GM23248 (cell line): Measurements from ENCODE around the gene IFT20. TPM values are rescaled to one million over a fixed set of nuclear protein-coding genes. Genes with fewer than 3 reads are reported as not detected.

Source experiments
- DNase-seq: peaks from one replicate; pipeline ENCODE4 v3.0.0-alpha.2; 2015
- H2AFZ ChIP-seq: fragments of 200-600 bp; sonication (generic); 2 replicates; pipeline ENCODE4 v1.6.1; 2016; ENCODE audit warnings: antibody characterized with exemption
- H3F3A ChIP-seq: fragments of 200-600 bp; sonication (generic); 2 replicates; pipeline ENCODE4 v1.6.1; 2016; ENCODE audit warnings: mild to moderate bottlenecking, antibody characterized with exemption, mixed run types; ENCODE audit not compliant: insufficient read depth
- H3K27ac ChIP-seq: fragments of 200-600 bp; sonication (generic); 2 replicates; pipeline ENCODE4 v1.5.1; 2016; ENCODE audit warnings: mild to moderate bottlenecking
- H3K27me3 ChIP-seq: fragments of 200-600 bp; sonication (generic); replicated peaks from 2 replicates; pipeline ENCODE4 v1.6.1; 2016; ENCODE audit warnings: mild to moderate bottlenecking; ENCODE audit not compliant: insufficient read depth
- H3K36me3 ChIP-seq: fragments of 200-600 bp; sonication (generic); 2 replicates; pipeline ENCODE4 v1.6.1; 2016; ENCODE audit warnings: low read depth, mild to moderate bottlenecking
- H3K4me1 ChIP-seq: fragments of 200-600 bp; sonication (generic); 2 replicates; pipeline ENCODE4 v1.6.1; 2016; ENCODE audit warnings: mild to moderate bottlenecking; ENCODE audit not compliant: insufficient read depth
- H3K4me2 ChIP-seq: fragments of 200-600 bp; sonication (generic); one replicate; pipeline ENCODE4 v1.6.1; 2016; ENCODE audit warnings: mild to moderate bottlenecking; ENCODE audit not compliant: unreplicated experiment
- H3K4me3 ChIP-seq: fragments of 200-600 bp; sonication (generic); 2 replicates; pipeline ENCODE4 v1.5.1; 2016; ENCODE audit warnings: mild to moderate bottlenecking
- H3K79me2 ChIP-seq: fragments of 200-600 bp; sonication (generic); 2 replicates; pipeline ENCODE4 v1.6.1; 2016; ENCODE audit warnings: mild to moderate bottlenecking; ENCODE audit not compliant: insufficient read depth
- H3K9ac ChIP-seq: fragments of 200-600 bp; sonication (generic); 2 replicates; pipeline ENCODE4 v1.6.1; 2016; ENCODE audit warnings: mild to moderate bottlenecking
- H3K9me2 ChIP-seq: fragments of 200-600 bp; sonication (generic); 2 replicates; pipeline ENCODE4 v1.6.1; 2016; ENCODE audit warnings: mixed run types, mild to moderate bottlenecking, moderate library complexity; ENCODE audit not compliant: insufficient read depth
- H3K9me3 ChIP-seq: fragments of 200-600 bp; sonication (generic); one replicate; pipeline ENCODE4 v1.6.1; 2017; ENCODE audit warnings: low read depth
- H4K20me1 ChIP-seq: fragments of 200-600 bp; sonication (generic); 2 replicates; pipeline ENCODE4 v1.6.0; 2016; ENCODE audit not compliant: insufficient read depth
- EZH2 ChIP-seq: fragments of 200-600 bp; sonication (generic); IDR thresholded peaks from 2 replicates; pipeline ENCODE4 v1.6.1; 2018; ENCODE audit warnings: antibody characterized with exemption, mild to moderate bottlenecking; ENCODE audit not compliant: insufficient read depth, poor library complexity, severe bottlenecking
- EZH2phosphoT487 ChIP-seq: fragments of 200-600 bp; sonication (generic); IDR thresholded peaks from 2 replicates; pipeline ENCODE4 v1.6.1; 2018; ENCODE audit warnings: antibody characterized with exemption, moderate library complexity, mild to moderate bottlenecking, low read depth; ENCODE audit not compliant: insufficient read depth
- WGBS, 2 experiments: methylation state at CpG; one replicate each; pipeline ENCODE4 v1.1.6; 2015 to 2017; ENCODE audit warnings: low lambda C conversion rate in 2 of 2, low coverage in 1 of 2; ENCODE audit errors: missing lambda C conversion rate in 2 of 2; 5-methylcytosine and 5-hydroxymethylcytosine counted together
- in situ Hi-C: fragments of 300-500 bp; cut with MboI; formaldehyde crosslinking; loops from 2 replicates; pipeline ENCODE4 v1.15.0; 2020
- polyA plus RNA-seq: library from polyadenylated mRNA; unstranded; fragments of >200 nt; fragmentation: Nextera tagmentation; extraction: Ambion mirVana; gene quantifications from 2 replicates; pipeline ENCODE4 v1.2.1, GENCODE V29; 2016
- total RNA-seq: library from RNA; depleted of rRNA; stranded (reverse); fragments of >200 nt; shearing (Covaris generic); gene quantifications from 2 replicates; pipeline ENCODE4 v1.2.3, GENCODE V29; 2014

The IFT20 gene
- total and polyA plus RNA-seq, 2 experiments from 2014 or later = 80.5 to 111 TPM

- Histone ChIP-seq H3K27ac (no peak overlapping the region), H3K4me2 (no peak overlapping the region), H3F3A (no peaks in the 10 kb centered on the region), H3K79me2 (no peaks in the 10 kb centered on the region), H3K27me3 (no peaks in the 10 kb centered on the region), H4K20me1 (no peaks in the 10 kb centered on the region), H3K9me2 (no peaks in the 10 kb centered on the region), H2AFZ (no peak overlapping the region), H3K4me3 (no peak overlapping the region), H3K36me3 (no peaks in the 10 kb centered on the region), H3K9ac (no peak overlapping the region), H3K9me3 (no peaks in the 10 kb centered on the region), H3K4me1 (no peaks in the 10 kb centered on the region)
- TF ChIP-seq EZH2phosphoT487 (no peak), EZH2 (no peak)
- WGBS, 2 experiments = 72 to 79% methylated on average over 1 of the region's 1 CpG
- DNase-seq = no peak
- in situ Hi-C loops = no loop called here
Measured at GRCh38 chr17:28291780-28292330, 43.4 kb downstream of the IFT20 start.

GRCh38 chr17:28290703-28291102 lies 44.6 kb downstream of the IFT20 start:
- Histone ChIP-seq H2AFZ (no peak overlapping the region), H3F3A (no peaks in the 10 kb centered on the region)
- TF ChIP-seq EZH2phosphoT487 = no peak
- TF ChIP-seq EZH2 = no peak

GRCh38 chr17:28285965-28286364 lies 49.3 kb downstream of the IFT20 start:
- H3K4me1 ChIP-seq = peaks cover 22% of the 10 kb centered on the region
- no peak overlapping the region for H3K4me3 ChIP-seq
- H3K9ac ChIP-seq = no peak overlapping the region
- H3K27me3 ChIP-seq = no peaks in the 10 kb centered on the region
- H3K4me2 ChIP-seq = no peak overlapping the region
- no peaks in the 10 kb centered on the region for H3K9me2 ChIP-seq
- in situ Hi-C loops = no loop called here
- no peaks in the 10 kb centered on the region for H3K79me2 ChIP-seq
- 73 to 79% methylated on average over 2 of the region's 2 CpGs for WGBS, 2 experiments
- H4K20me1 ChIP-seq = no peaks in the 10 kb centered on the region
- peaks cover 12% of the 10 kb centered on the region for H3F3A ChIP-seq
- DNase-seq = no peak
- H2AFZ ChIP-seq = no peak overlapping the region
- no peaks in the 10 kb centered on the region for H3K9me3 ChIP-seq
- no peak overlapping the region for H3K27ac ChIP-seq
- H3K36me3 ChIP-seq = no peaks in the 10 kb centered on the region
- TF ChIP-seq EZH2 (no peak), EZH2phosphoT487 (no peak)

More at GRCh38 chr17:28290703-28291102, 44.6 kb downstream of the IFT20 start:
- no peaks in the 10 kb centered on the region for H3K9me3 ChIP-seq
- H3K4me3 ChIP-seq = no peak overlapping the region
- no peaks in the 10 kb centered on the region for H3K36me3 ChIP-seq
- WGBS, 2 experiments = 32 to 64% methylated on average over 2 of the region's 2 CpGs
- no peak for DNase-seq
- no peak overlapping the region for H3K9ac ChIP-seq
- no peaks in the 10 kb centered on the region for H3K79me2 ChIP-seq
- H3K9me2 ChIP-seq = no peaks in the 10 kb centered on the region
- H3K27me3 ChIP-seq = no peaks in the 10 kb centered on the region
- no peaks in the 10 kb centered on the region for H3K4me1 ChIP-seq
- no peak overlapping the region for H3K27ac ChIP-seq
- H3K4me2 ChIP-seq = no peak overlapping the region
- no peaks in the 10 kb centered on the region for H4K20me1 ChIP-seq
- in situ Hi-C loops = no loop called here

GRCh38 chr17:28282596-28282995 lies 52.7 kb downstream of the IFT20 start:
- no peak overlapping the region for H3K4me3 ChIP-seq
- H3K4me1 ChIP-seq = peaks cover 39% of the 10 kb centered on the region
- peak overlapping the region; percentile 80 for H3K27ac ChIP-seq
- in situ Hi-C loops = no loop called here
- no peaks in the 10 kb centered on the region for H3K27me3 ChIP-seq
- peak overlapping the region; percentile 29; the same call in 1 of the 2 replicates for H3K9ac ChIP-seq
- WGBS, 2 experiments = 18 to 20% methylated on average over 7 of the region's 7 CpGs
- H3K9me3 ChIP-seq = no peaks in the 10 kb centered on the region
- H3F3A ChIP-seq = peaks cover 17% of the 10 kb centered on the region
- no peaks in the 10 kb centered on the region for H3K36me3 ChIP-seq
- DNase-seq = peak; percentile 90
- TF ChIP-seq EZH2 (no peak), EZH2phosphoT487 (no peak)
- H2AFZ ChIP-seq = peak overlapping the region; percentile 42
- H3K79me2 ChIP-seq = no peaks in the 10 kb centered on the region
- peak overlapping the region; percentile 6 for H3K4me2 ChIP-seq
- no peaks in the 10 kb centered on the region for H3K9me2 ChIP-seq
- H4K20me1 ChIP-seq = no peaks in the 10 kb centered on the region

GRCh38 chr17:28280826-28281225 lies 54.4 kb downstream of the IFT20 start:
- no peaks in the 10 kb centered on the region for H3K9me2 ChIP-seq
- no peaks in the 10 kb centered on the region for H3K36me3 ChIP-seq
- in situ Hi-C loops = no loop called here
- no peak overlapping the region for H3K4me2 ChIP-seq
- no peak overlapping the region for H3K4me3 ChIP-seq
- no peak overlapping the region for H3K27ac ChIP-seq
- no peak overlapping the region for H2AFZ ChIP-seq
- TF ChIP-seq EZH2 (no peak), EZH2phosphoT487 (no peak)
- no peaks in the 10 kb centered on the region for H3K27me3 ChIP-seq
- H3K9me3 ChIP-seq = no peaks in the 10 kb centered on the region
- DNase-seq = no peak
- H3F3A ChIP-seq = peaks cover 17% of the 10 kb centered on the region
- no peak overlapping the region for H3K9ac ChIP-seq
- 92 to 94% methylated on average over 3 of the region's 3 CpGs for WGBS, 2 experiments
- peaks cover 42% of the 10 kb centered on the region for H3K4me1 ChIP-seq
- no peaks in the 10 kb centered on the region for H4K20me1 ChIP-seq
- no peaks in the 10 kb centered on the region for H3K79me2 ChIP-seq
